HG02938 (cell line): ENCODE results near the gene DENND6B.

ENCODE experiments used
- ATAC-seq: cut with Tn5 transposase; IDR thresholded peaks from one replicate; pipeline ENCODE4 v1.9.1; 2021; ENCODE audit warnings: mild to moderate bottlenecking, moderate library complexity; ENCODE audit not compliant: unreplicated experiment

Gene DENND6B

GRCh38 chr22:50289151-50289941 lies 37.5 kb downstream of the DENND6B start:
- ATAC-seq, result no peak

- no peak for ATAC-seq
Measured at GRCh38 chr22:50287731-50288130, 39.1 kb downstream of the DENND6B start.

GRCh38 chr22:50286701-50287318 lies 40.0 kb downstream of the DENND6B start:
- ATAC-seq, result no peak

- no peak for ATAC-seq
Measured at GRCh38 chr22:50286275-50286674, 40.5 kb downstream of the DENND6B start.

GRCh38 chr22:50285568-50286229 lies 41.1 kb downstream of the DENND6B start:
- ATAC-seq, result no peak

- ATAC-seq, result no peak
Measured at GRCh38 chr22:50284479-50284878, 42.3 kb downstream of the DENND6B start.

- no peak for ATAC-seq
Measured at GRCh38 chr22:50283821-50284220, 43.0 kb downstream of the DENND6B start.

- no peak for ATAC-seq
Measured at GRCh38 chr22:50282361-50283155, 44.3 kb downstream of the DENND6B start.

GRCh38 chr22:50281957-50282356 lies 44.9 kb downstream of the DENND6B start:
- ATAC-seq, result no peak

GRCh38 chr22:50281384-50281760 lies 45.4 kb downstream of the DENND6B start:
- ATAC-seq, result no peak

- no peak for ATAC-seq
Measured at GRCh38 chr22:50280708-50281383, 46.0 kb downstream of the DENND6B start.

GRCh38 chr22:50280022-50280707 lies 46.6 kb downstream of the DENND6B start:
- ATAC-seq, result no peak

GRCh38 chr22:50278956-50279619 lies 47.7 kb downstream of the DENND6B start:
- ATAC-seq, result no peak

GRCh38 chr22:50278461-50278860 lies 48.4 kb downstream of the DENND6B start:
- no peak for ATAC-seq

GRCh38 chr22:50277761-50278160 lies 49.1 kb downstream of the DENND6B start:
- ATAC-seq, result no peak

- no peak for ATAC-seq
Measured at GRCh38 chr22:50276143-50276542, 50.7 kb downstream of the DENND6B start.

- ATAC-seq, result no peak
Measured at GRCh38 chr22:50275181-50276055, 51.4 kb downstream of the DENND6B start.

- no peak for ATAC-seq
Measured at GRCh38 chr22:50274771-50275170, 52.0 kb downstream of the DENND6B start.

GRCh38 chr22:50274311-50274710 lies 52.5 kb downstream of the DENND6B start:
- ATAC-seq, result no peak
